Rectal smooth muscle tissue (tissue), 1 donor: ENCODE measurements around the gene DAB1.

Experiments used
- H3K27ac ChIP-seq: one replicate; pipeline ENCODE4 v1.7.0; 2013; ENCODE audit warnings: low read depth, low read length, inconsistent platforms
- H3K27me3 ChIP-seq: one replicate; pipeline ENCODE4 v1.7.0; 2013; ENCODE audit warnings: low read length; ENCODE audit not compliant: control insufficient read depth, insufficient read depth
- H3K36me3 ChIP-seq: one replicate; pipeline ENCODE4 v1.7.0; 2013; ENCODE audit warnings: low read length; ENCODE audit not compliant: control insufficient read depth, insufficient read depth
- H3K4me1 ChIP-seq: one replicate; pipeline ENCODE4 v1.7.0; 2013; ENCODE audit warnings: low read length; ENCODE audit not compliant: control insufficient read depth, insufficient read depth
- H3K4me3 ChIP-seq: one replicate; pipeline ENCODE4 v1.7.0; 2013; ENCODE audit warnings: low read length
- H3K9ac ChIP-seq: one replicate; pipeline ENCODE4 v1.7.0; 2013; ENCODE audit warnings: low read length

The DAB1 gene

GRCh38 chr1:57017717-57018116 is 406.1 kb downstream of the DAB1 start:
- Histone ChIP-seq H3K4me3 (no peak overlapping the region), H3K36me3 (no peaks in the 10 kb centered on the region), H3K9ac (no peak overlapping the region), H3K27me3 (no peaks in the 10 kb centered on the region), H3K27ac (no peak overlapping the region), H3K4me1 (peaks cover 7% of the 10 kb centered on the region)

DNA sequence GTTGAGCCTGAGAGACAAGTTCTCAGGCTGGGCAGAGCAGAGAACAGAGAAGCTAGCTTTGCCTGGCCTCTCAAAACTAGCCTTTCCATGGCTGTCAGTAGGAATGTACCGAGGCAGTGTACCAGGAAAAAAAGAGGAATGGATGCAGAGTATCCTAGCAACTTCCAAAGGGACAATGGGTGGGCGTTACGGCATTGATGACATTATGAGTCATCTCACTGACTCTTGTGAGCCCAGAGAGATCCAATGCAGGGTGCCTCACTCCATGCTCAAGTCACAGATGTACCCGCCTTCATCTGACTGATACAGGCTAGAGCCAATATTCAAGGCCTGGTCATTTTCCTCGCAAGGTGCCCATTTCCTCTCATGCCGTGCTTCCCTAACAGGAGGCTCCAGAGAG is 406.7 kb downstream of the DAB1 start:
- H3K4me1 ChIP-seq: peaks cover 9% of the 10 kb centered on the region
- H3K27me3 ChIP-seq: no peaks in the 10 kb centered on the region
- no peaks in the 10 kb centered on the region for H3K36me3 ChIP-seq
- H3K27ac ChIP-seq: no peak overlapping the region
- H3K4me3 ChIP-seq: no peak overlapping the region
- no peak overlapping the region for H3K9ac ChIP-seq

GRCh38 chr1:57015071-57015470 is 408.8 kb downstream of the DAB1 start:
- Histone ChIP-seq H3K4me3 (no peak overlapping the region), H3K36me3 (no peaks in the 10 kb centered on the region), H3K4me1 (peaks cover 13% of the 10 kb centered on the region), H3K9ac (no peak overlapping the region), H3K27ac (no peak overlapping the region), H3K27me3 (no peaks in the 10 kb centered on the region)

GRCh38 chr1:57013522-57013921 is 410.3 kb downstream of the DAB1 start:
- peaks cover 13% of the 10 kb centered on the region for H3K4me1 ChIP-seq
- no peaks in the 10 kb centered on the region for H3K27me3 ChIP-seq
- no peak overlapping the region for H3K4me3 ChIP-seq
- no peak overlapping the region for H3K27ac ChIP-seq
- no peak overlapping the region for H3K9ac ChIP-seq
- H3K36me3 ChIP-seq: no peaks in the 10 kb centered on the region

DNA sequence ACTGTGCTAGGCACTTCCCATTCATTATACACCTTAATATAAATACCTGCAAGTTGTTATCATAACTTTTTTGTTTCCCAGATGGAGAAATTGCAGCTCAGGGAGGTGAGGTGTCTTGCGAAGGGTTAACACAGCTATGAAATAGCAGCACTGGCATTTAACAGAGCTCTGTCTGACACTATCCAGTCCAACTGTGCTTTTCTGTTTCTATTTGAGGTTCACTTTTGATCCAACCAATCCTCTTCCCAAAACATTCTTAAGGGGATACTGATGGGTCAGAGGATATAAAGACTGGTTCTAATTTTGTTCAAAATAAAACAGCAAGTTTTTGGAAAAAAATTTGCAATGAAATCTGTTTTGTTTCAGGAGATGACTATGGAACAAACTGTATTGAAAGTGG is 411.5 kb downstream of the DAB1 start:
- H3K4me1 ChIP-seq: peaks cover 13% of the 10 kb centered on the region
- H3K36me3 ChIP-seq: no peaks in the 10 kb centered on the region
- no peaks in the 10 kb centered on the region for H3K27me3 ChIP-seq
- no peak overlapping the region for H3K27ac ChIP-seq
- H3K4me3 ChIP-seq: no peak overlapping the region
- no peak overlapping the region for H3K9ac ChIP-seq

GRCh38 chr1:57010511-57010910 is 413.3 kb downstream of the DAB1 start:
- Histone ChIP-seq H3K4me3 (no peak overlapping the region), H3K27ac (no peak overlapping the region), H3K27me3 (no peaks in the 10 kb centered on the region)

GRCh38 chr1:57007948-57008347 is 415.9 kb downstream of the DAB1 start:
- H3K9ac ChIP-seq: no peak overlapping the region
- no peaks in the 10 kb centered on the region for H3K36me3 ChIP-seq
- H3K27ac ChIP-seq: no peak overlapping the region
- peaks cover 9% of the 10 kb centered on the region for H3K4me1 ChIP-seq
- no peaks in the 10 kb centered on the region for H3K27me3 ChIP-seq
- no peak overlapping the region for H3K4me3 ChIP-seq

More at GRCh38 chr1:57010511-57010910, 413.3 kb downstream of the DAB1 start:
- H3K4me1 ChIP-seq: peaks cover 13% of the 10 kb centered on the region
- H3K36me3 ChIP-seq: no peaks in the 10 kb centered on the region
- H3K9ac ChIP-seq: no peak overlapping the region

DNA sequence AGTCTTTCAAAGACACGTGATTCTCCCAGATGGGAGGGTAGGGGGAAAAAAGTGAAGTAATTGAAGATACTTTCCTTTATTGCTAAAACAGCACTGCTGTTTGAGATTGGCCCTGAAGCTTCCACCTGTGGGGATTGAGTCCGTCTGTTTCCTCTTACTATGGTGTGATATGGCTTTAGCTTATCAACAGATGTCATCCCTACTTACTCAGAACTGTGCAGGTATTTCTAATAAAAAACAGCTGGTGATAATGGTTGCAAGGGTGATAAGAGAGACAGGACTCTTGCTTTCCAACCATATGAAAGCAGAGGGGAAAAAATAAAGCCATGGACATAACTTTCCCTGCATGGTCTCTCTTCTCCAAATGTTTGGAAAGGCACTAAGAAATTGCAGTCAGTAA is 416.4 kb downstream of the DAB1 start:
- Histone ChIP-seq H3K27me3 (no peaks in the 10 kb centered on the region), H3K36me3 (no peaks in the 10 kb centered on the region), H3K9ac (no peak overlapping the region), H3K27ac (no peak overlapping the region), H3K4me3 (no peak overlapping the region), H3K4me1 (peaks cover 5% of the 10 kb centered on the region)

DNA sequence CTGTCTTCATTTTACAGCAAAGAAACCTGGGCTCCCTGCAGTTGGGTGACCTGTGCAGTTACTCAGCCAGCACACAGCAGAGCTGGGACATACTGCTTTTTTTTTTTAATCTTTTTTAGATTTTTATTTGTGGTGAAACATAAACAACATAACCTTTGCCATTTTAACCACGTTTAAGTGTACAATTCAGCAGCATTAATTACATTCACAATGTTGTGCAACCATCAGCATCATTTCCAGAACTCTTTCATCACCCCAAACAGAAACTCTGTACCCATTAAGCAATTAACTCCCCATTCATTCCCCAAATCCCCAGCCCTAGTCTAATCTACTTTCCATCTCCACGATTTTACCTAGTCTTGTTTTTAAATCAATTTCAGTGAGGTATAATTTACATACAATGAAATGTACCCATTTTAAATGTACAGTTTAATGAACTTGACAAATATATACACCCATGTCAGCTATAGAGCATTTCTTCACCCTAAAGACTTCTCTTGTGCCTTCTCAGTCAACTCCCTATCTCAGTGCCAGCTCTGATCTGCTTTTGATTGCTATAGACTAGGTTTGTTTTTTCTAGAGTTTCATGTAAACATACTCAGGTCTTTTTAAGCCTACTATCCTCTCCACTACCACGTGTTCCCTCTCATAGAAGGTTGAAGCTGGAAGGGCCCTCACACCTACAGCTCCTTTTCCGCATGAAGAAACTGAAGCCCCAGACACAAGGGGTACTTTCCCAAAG is 420.3 kb downstream of the DAB1 start:
- H3K27me3 ChIP-seq: no peaks in the 10 kb centered on the region
- no peak overlapping the region for H3K9ac ChIP-seq
- no peaks in the 10 kb centered on the region for H3K4me1 ChIP-seq
- H3K4me3 ChIP-seq: no peak overlapping the region
- no peaks in the 10 kb centered on the region for H3K36me3 ChIP-seq
- no peak overlapping the region for H3K27ac ChIP-seq

DNA sequence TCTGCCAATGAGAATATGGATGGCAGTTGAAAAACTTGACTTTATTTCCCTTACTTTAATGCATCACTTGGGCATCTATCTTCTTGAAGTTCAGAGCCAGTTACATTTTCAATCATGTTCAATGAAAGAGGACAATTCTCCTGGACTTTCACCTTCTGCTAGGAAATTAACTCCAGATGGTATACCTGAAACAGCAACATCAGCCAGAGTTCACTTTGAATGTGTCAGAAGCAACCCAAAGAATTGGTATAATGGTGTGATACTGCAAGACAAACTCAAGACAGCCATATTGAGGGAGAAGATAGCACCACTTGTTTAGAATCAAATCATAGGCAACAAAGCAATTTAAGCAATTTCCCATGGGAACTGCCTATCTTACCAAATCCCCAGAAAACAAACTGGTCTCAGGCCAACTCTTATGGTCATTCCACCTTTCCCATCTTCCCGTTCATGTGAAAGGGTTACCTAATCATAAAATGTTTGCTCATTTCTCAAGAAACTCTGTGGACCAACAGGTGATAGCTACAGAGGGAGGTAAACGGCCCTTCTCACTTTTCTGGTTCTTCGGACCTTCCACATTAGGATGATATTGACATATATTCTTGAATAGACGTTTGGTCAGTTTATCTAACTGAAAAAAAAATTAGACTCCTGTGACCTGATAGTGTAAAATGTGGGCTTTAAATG is 428.3 kb downstream of the DAB1 start:
- Histone ChIP-seq H3K4me3 (no peak overlapping the region), H3K4me1 (no peaks in the 10 kb centered on the region), H3K9ac (no peak overlapping the region), H3K36me3 (no peaks in the 10 kb centered on the region), H3K27ac (no peak overlapping the region), H3K27me3 (peaks cover 2% of the 10 kb centered on the region)

DNA sequence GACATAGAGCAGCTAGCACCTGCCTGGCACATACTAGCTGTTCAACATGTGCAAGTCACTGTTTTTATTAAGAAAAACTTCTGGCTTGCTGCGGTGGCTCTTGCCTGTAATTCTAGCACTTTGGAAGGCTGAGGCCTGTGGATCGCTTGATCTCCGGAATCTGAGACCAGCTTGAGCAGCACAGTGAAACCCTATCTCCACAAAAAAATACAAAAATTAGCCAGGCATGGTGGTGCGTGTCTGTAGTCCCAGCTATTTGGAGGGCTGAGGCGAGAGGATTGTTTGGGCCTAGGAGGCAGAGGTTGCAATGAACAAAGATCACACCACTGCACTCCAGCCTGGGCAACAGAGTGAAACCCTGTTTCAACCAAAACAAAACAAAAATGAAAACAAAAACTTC is 430.4 kb downstream of the DAB1 start:
- Histone ChIP-seq H3K36me3 (no peaks in the 10 kb centered on the region), H3K4me1 (no peaks in the 10 kb centered on the region), H3K27ac (no peak overlapping the region), H3K27me3 (peaks cover 2% of the 10 kb centered on the region), H3K9ac (no peak overlapping the region), H3K4me3 (no peak overlapping the region)

DNA sequence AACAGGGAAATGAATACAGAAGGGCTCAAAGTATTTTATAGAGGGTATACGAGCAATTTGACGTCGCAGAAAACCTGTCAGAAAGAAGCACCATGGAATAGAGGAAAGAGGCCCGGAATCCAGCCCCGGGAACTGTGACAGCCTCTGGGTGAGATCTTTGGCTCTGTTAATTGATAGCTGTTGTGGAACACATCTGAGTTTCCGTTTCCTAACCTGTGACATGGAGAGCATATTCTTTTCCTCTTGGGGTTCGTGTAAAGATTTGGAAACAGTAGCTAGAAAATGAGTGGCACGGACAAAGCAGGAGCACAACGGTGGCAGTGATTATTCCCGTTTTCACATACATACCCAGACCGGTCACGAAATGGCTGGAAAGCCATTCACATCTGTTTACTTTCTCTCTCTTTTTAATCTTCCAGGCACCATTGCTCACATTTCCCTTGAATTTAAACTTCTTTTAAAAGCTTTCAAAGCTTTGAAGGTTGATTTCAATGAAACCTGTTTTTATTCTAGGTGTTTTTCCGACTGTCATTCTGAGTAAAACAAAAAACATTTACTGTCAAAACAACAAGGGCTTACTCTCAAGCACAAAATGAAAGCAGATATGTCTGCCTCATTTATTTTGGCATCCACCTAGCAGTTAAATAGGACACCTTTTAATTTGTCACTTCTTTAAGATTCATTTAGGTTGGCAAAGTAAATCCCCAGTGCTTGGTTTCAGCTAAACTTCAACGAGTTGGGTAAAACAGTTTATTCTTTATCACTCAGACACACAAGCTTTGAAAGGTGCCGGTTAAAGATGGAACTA is 431.3 kb downstream of the DAB1 start:
- no peak overlapping the region for H3K4me3 ChIP-seq
- no peaks in the 10 kb centered on the region for H3K4me1 ChIP-seq
- H3K9ac ChIP-seq: no peak overlapping the region
- no peaks in the 10 kb centered on the region for H3K36me3 ChIP-seq
- H3K27ac ChIP-seq: no peak overlapping the region
- peaks cover 2% of the 10 kb centered on the region for H3K27me3 ChIP-seq
